B cell (primary cell): Measurements from ENCODE around the gene PRKX.

Experiments
- EZH2 ChIP-seq: IDR thresholded peaks from 2 replicates; pipeline ENCODE4 v1.6.1; 2012; ENCODE audit warnings: borderline replicate concordance, low read depth, mild to moderate bottlenecking, moderate library complexity, low read length; ENCODE audit not compliant: insufficient read depth, poor library complexity, severe bottlenecking
- TF ChIP-seq, protein P1 (sequence below): fragments of 200-600 bp; IDR thresholded peaks from one replicate; pipeline ENCODE4 v1.8.0; 2022; ENCODE audit warnings: antibody characterized with exemption, mild to moderate bottlenecking

DNA sequence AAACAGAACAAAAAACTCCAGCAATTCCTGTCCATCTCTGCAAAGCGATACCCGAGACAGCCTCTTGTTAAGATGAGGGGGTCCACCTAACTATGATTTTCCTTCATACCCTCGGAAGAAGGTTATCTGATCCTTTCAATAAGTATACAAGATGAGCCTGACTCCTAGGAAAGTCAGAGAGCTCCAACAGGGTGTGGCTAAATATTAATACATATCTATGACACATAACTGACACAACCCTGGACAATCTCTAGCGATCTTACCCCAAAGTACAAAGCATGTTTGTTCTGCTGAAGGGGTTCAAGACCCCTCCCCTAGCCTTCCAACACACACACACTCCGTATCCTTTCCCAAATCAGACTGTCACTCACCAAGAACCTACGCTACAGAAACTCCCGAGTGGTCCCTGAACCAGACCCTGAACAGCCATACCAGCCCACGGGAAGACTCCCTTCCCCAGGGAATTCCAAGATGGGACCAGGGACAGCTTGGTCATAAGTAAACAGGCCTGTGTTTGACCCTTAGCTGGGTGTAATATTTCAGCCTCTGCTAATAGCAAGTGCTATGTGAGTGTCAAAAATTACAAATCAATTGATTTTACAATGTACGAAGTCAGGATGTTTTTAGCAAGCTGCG, 110.3 kb downstream of the PRKX start:
- TF ChIP-seq, protein P1, sequence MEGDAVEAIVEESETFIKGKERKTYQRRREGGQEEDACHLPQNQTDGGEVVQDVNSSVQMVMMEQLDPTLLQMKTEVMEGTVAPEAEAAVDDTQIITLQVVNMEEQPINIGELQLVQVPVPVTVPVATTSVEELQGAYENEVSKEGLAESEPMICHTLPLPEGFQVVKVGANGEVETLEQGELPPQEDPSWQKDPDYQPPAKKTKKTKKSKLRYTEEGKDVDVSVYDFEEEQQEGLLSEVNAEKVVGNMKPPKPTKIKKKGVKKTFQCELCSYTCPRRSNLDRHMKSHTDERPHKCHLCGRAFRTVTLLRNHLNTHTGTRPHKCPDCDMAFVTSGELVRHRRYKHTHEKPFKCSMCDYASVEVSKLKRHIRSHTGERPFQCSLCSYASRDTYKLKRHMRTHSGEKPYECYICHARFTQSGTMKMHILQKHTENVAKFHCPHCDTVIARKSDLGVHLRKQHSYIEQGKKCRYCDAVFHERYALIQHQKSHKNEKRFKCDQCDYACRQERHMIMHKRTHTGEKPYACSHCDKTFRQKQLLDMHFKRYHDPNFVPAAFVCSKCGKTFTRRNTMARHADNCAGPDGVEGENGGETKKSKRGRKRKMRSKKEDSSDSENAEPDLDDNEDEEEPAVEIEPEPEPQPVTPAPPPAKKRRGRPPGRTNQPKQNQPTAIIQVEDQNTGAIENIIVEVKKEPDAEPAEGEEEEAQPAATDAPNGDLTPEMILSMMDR = no peak
- no peak for TF ChIP-seq EZH2
